Urinary bladder (tissue), 4 donors: Measurements from ENCODE around the gene ROBO1. TPM values are rescaled to one million over a fixed set of nuclear protein-coding genes. Genes with fewer than 3 reads are reported as not detected.
"Not testable (repeated sequence)": the region's sequence is repeated elsewhere in the genome, so short reads cannot be mapped to it uniquely, and the experiment has no call there.

Experiments
- DNase-seq: peaks from one replicate; pipeline ENCODE4 v3.0.0-alpha.2; 2015; ENCODE audit errors: extremely low spot score
- H3K27ac ChIP-seq: one replicate; pipeline ENCODE4 v1.5.1; 2013; ENCODE audit warnings: low read depth, mild to moderate bottlenecking, moderate library complexity
- H3K36me3 ChIP-seq: one replicate; pipeline ENCODE4 v1.6.1; 2013; ENCODE audit warnings: mild to moderate bottlenecking, moderate library complexity; ENCODE audit not compliant: insufficient read depth
- H3K4me1 ChIP-seq: one replicate; pipeline ENCODE4 v1.6.1; 2013; ENCODE audit warnings: mild to moderate bottlenecking, moderate library complexity; ENCODE audit not compliant: insufficient read depth
- H3K4me3 ChIP-seq: one replicate; pipeline ENCODE4 v1.5.1; 2013; ENCODE audit warnings: low read depth, low read length
- whole genome bisulfite sequencing: extraction: QIAGEN DNeasy Blood & Tissue Kit; methylation state at CpG from one replicate; pipeline ENCODE4 v1.1.7; 2013; 5-methylcytosine and 5-hydroxymethylcytosine counted together
- polyA plus RNA-seq: library from polyadenylated mRNA; stranded (reverse); fragments of 200-250 nt; gene quantifications from one replicate; pipeline ENCODE4 v1.2.3, GENCODE V29; 2013
- total RNA-seq: library from RNA; depleted of rRNA; stranded (reverse); fragments of >200 nt; gene quantifications from one replicate; pipeline ENCODE4 v1.2.3, GENCODE V29; 2014
- donor health status: healthy with polysubstance abuse.
- donor health status: healthy.

The ROBO1 gene
- total and polyA plus RNA-seq, 2 donors, result 14.0 to 67.0 TPM

DNA sequence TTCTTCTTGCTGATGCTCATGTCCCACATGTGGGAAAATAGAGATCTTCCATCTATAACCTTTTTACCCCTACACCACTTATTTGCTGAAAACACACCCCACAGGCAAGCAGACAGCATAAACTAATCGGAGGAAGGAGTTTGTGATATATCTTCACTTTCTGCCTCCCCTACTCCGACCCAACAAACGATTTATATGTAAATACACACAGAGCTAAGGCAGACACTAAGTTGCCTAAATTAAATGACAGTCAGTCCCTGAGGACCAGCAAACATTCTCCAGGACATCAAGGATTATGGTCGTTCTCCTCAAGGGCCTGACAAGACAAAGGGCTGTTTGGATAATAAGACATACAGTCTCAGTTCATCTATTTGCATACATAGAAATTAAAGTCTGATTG, 552.5 kb downstream of the ROBO1 start:
- H3K27ac ChIP-seq, result no peak overlapping the region
- no peak overlapping the region for H3K4me3 ChIP-seq
- H3K4me1 ChIP-seq, result no peaks in the 10 kb centered on the region
- no peak for DNase-seq
- 38% methylated on average over 4 of the region's 4 CpGs for WGBS
- no peaks in the 10 kb centered on the region for H3K36me3 ChIP-seq

DNA sequence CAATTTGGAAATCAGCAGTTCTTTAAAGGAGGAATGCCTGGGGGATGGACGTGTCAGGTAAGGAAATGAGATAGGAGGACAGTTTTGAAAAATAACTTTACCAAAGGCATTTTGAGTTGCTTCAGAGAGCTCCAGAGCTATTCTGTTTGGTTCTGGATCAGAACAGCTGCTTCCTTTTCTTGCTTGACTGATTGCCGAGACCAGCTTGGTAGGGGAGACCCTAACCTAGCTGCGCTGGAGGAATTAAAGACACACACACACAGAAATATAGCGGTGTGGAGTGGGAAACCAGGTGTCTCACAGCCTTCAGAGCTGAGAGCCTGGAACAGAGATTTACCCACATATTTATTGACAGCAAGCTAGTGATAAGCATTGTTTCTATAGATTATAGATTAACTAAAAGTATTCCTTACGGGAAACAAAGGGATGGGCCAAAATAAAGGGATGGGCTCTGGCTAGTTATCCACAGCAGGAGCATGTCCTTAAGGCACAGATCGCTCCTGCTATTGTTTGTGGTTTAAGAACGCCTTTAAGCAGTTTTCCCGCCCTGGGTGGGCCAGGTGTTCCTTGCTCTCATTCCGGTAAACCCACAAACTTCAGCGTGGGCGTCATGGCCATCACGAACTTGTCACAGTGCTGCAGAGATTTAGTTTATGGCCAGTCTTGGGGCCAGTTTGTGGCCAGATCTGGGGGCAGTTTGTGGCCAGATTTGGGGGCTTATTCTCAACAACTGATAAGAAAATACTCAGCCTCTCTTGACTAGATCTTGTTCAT, 556.0 kb downstream of the ROBO1 start:
- Histone ChIP-seq H3K27ac (no peak overlapping the region), H3K36me3 (no peaks in the 10 kb centered on the region), H3K4me3 (no peak overlapping the region), H3K4me1 (no peaks in the 10 kb centered on the region)
- WGBS, result 67% methylated on average over 12 of the region's 12 CpGs
- DNase-seq, result no peak

DNA sequence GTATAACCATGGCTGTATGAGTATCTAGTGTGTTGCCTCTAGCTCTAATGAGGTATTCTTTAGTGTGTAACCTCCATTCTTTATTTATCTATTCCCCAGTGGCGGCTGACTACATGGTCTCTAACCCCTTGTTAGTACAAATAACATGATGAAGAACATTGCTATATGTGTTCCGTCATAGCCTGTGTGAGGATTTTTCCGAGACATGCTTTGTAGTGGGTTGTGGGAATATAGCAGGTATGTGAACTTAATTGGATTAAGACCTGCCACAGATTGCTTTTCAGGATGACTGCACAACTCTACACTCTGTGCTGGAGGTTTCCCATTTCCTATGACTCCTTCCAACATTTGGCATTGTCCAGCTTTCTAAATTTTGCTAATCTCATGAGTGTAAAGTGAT, 563.4 kb downstream of the ROBO1 start:
- Histone ChIP-seq H3K36me3 (no peaks in the 10 kb centered on the region), H3K4me3 (no peak overlapping the region), H3K4me1 (no peaks in the 10 kb centered on the region), H3K27ac (no peak overlapping the region)
- no peak for DNase-seq
- WGBS, result 92% methylated on average over 3 of the region's 3 CpGs

DNA sequence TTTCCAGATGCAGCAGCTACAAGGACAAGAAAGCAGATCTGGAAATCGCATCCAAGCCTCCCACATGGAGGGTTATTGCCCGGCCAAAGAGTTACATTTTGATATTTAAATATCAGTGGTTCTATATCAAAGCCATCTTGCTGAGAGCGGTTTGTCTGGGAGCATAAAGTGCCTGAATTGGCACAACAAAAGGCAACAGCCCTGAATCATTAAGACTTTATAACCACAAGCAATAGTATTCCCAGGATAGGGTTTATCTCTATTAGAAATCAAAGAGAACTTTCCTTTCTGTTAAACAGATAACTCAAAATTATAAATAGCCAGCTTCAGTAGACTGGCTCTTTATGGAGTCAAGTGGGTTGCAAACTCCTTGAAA, 564.7 kb downstream of the ROBO1 start:
- Histone ChIP-seq H3K27ac (no peak overlapping the region), H3K36me3 (no peaks in the 10 kb centered on the region), H3K4me1 (no peaks in the 10 kb centered on the region), H3K4me3 (no peak overlapping the region)
- DNase-seq, result no peak
- WGBS, result 31% methylated on average over 3 of the region's 3 CpGs

DNA sequence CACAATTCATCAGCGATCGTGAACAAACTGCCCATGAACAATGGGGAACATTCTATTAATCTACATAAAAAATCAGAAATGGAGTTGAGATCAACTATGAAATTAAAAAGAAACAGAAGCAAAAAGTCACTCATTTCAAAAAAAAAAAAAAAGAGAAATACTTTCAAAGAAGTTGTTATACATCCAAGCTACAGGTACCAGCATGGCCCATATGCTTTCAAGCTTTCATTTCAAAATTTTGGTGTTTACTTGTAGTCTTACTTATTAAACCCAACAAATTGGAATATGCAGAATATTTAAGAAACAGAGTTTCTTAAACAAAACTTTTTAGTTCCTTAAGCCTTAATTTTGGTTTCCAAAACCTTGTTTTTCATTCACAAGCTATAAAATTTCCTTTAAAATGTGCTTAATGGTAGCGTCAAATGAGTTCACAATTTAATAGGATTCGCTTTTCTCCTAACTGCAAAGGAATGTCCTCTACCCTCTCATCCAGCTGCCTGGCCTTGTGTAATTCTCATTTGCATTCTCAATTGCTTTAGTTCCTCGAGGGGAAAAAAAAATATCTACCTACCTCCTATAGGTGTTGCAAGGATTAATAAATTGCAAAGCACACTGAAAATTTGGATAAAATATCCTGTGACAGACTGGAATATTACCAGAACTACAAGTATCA, 565.2 kb downstream of the ROBO1 start:
- H3K4me1 ChIP-seq, result no peaks in the 10 kb centered on the region
- no peak overlapping the region for H3K4me3 ChIP-seq
- H3K27ac ChIP-seq, result no peak overlapping the region
- DNase-seq, result no peak
- no peaks in the 10 kb centered on the region for H3K36me3 ChIP-seq
- 74% methylated on average over 5 of the region's 5 CpGs for WGBS

DNA sequence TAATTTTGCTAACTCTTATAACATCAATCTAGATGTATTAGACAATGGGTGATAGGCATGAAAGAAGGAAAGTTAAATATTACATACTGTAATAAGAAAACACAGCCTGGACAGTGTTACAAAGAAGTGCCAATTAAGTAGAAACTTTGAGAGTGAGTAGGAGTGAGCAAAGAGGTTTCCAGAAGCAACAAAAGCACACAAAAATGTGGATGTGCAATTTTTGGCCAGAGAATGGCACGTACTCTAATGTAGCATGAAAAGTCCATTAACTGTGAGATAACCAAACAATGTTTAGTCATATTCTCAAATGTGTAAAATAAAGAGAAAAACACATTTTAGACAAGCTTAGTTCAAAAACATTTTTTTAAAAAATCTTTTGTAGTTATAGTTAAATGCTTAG, 567.3 kb downstream of the ROBO1 start:
- 65% methylated on average over 1 of the region's 1 CpG for WGBS
- no peak overlapping the region for H3K27ac ChIP-seq
- DNase-seq, result no peak

DNA sequence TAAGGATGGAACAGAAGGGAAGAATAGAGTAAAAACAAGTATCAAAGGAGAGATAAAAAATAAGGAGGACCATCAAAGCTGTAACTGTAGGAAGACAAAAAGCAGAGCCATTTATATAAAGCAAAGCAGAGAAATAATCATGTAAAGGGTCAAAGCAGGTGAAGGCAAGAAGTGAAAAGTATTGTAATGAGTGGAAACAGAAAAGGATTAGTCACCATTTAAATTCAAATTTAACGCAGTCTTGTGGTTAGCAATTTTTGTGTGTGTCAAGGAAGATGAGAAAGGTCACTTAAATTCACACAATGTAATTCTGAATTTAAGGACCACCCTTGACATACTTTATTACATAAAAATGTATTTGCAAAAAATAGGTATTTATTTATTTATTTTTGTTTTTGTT, 567.8 kb downstream of the ROBO1 start:
- 61% methylated on average over 1 of the region's 1 CpG for WGBS
- no peak for DNase-seq

More for the DNA sequence above, 567.3 kb downstream of the ROBO1 start:
- Histone ChIP-seq H3K4me1 (no peaks in the 10 kb centered on the region), H3K36me3 (no peaks in the 10 kb centered on the region), H3K4me3 (no peak overlapping the region)

DNA sequence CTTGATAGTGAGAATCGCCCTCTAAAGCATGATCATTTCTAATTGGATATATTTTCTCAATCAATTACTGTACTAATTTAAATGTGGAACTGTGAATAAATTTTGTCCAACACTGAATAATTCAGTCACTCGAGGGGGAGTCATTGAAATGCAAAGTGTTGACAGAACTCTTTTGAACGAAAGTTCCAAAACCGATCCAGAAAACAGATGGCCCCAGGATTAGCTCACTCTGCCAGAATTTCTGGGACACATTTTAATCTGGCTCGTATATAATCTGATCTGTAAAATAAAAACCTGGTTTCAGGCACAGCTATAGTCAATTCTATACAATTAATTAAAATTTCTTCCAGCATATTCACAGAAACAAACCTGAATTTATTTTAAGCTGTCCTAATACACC, 580.4 kb downstream of the ROBO1 start:
- no peak overlapping the region for H3K27ac ChIP-seq
- H3K4me3 ChIP-seq, result no peak overlapping the region
- H3K36me3 ChIP-seq, result no peaks in the 10 kb centered on the region
- peaks cover 2% of the 10 kb centered on the region for H3K4me1 ChIP-seq
- no peak for DNase-seq
- WGBS, result 48% methylated on average over 5 of the region's 5 CpGs

More for the DNA sequence above, 567.8 kb downstream of the ROBO1 start:
- no peaks in the 10 kb centered on the region for H3K36me3 ChIP-seq
- no peaks in the 10 kb centered on the region for H3K4me1 ChIP-seq
- H3K27ac ChIP-seq, result no peak overlapping the region
- H3K4me3 ChIP-seq, result no peak overlapping the region

DNA sequence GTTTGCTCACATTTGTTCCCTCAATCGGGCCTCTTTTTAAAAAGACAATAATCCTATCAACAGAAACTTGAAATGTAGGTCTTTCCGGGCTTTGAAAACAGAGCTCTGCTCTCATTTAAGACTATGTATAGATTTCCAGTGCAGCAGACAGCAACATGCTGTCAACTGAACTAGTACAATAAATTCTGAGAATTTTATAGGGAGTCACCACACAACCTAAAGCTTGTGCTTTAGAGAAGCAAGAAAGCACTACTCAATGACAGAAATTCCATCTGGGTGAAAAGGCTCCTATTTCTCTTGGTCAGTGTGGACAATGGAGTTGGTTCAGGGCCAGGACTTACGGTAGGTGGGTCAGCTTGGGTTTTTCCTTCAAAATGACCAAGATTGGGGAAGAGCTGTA, 583.5 kb downstream of the ROBO1 start:
- Histone ChIP-seq H3K36me3 (no peaks in the 10 kb centered on the region), H3K27ac (no peak overlapping the region), H3K4me3 (no peak overlapping the region), H3K4me1 (peaks cover 2% of the 10 kb centered on the region)
- 29% methylated on average over 3 of the region's 3 CpGs for WGBS
- DNase-seq, result no peak

DNA sequence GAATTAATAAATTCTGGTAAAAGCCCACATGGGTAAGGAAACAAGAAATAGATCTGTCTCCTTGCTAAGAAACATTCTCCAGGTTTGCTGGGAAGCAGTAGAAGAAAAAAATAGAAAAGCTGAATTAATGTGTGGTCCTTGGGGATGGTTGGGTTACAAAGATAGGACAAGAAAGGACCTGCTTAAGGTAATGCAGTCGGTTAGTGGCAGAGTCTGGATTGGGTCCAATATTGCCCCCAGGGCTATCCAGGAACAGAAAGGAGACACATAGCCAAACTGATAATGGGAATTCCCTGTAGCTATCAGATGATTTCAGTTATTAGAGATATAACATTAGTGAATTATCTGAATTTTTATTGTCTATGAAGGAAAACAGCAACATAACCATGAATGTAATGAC, 584.3 kb downstream of the ROBO1 start:
- Histone ChIP-seq H3K27ac (no peak overlapping the region), H3K4me3 (no peak overlapping the region), H3K36me3 (no peaks in the 10 kb centered on the region), H3K4me1 (peaks cover 2% of the 10 kb centered on the region)
- 82% methylated on average over 1 of the region's 1 CpG for WGBS
- DNase-seq, result no peak

DNA sequence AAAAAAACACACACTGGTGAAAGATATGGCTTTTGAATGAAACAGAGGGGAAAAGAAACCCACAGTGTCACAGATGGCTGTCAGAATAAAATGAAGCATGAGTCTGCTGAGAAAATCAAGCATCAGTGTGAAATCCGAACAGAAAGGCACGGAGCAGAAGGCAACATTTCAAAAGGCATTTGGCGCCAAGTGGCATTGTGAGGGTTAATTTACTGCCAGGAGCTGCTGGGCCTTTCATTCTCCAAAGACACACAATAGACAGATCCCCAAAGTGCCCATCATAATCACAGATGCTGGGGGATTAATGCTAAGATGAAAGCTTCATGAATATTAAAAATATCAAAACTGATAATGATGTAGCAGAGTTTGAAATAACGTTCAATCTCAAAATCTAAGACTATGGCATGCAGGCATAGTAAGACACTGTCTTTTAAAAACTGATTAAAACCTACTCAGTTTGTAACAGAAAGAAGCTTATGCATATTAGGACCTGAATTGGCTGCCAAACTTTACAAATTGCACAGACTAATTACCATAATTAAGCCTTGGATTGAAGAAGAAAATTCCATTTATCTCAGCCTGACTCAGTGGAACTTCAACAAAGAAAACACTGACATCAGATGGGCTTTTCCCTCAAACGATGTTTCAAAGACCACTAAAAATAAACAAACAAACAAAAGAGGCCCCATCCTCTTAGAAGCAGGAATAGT, 589.2 kb downstream of the ROBO1 start:
- no peak for DNase-seq
- no peak overlapping the region for H3K4me3 ChIP-seq
- 72% methylated on average over 5 of the region's 5 CpGs for WGBS
- H3K4me1 ChIP-seq, result no peaks in the 10 kb centered on the region
- no peaks in the 10 kb centered on the region for H3K36me3 ChIP-seq
- H3K27ac ChIP-seq, result no peak overlapping the region

DNA sequence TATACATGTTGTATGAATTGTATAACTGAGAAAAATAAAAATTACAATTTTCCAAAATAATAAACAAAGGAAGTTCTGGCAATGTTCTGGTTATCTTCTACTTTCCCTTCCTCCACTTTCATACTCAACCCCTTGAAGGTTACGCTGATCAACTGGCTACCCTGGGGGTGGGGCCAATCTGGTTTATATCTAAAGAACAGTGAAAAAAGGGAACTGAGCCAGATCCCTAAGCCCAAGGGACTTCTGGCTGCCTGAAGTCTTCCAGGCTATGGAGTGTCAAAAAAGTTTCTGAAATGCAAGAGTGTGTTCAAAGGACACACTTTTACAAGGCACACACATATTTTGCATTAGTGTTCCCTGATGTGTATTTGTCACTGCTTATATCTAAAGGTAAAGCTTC, 591.9 kb downstream of the ROBO1 start:
- DNase-seq, result no peak
- Histone ChIP-seq H3K4me1 (no peaks in the 10 kb centered on the region), H3K27ac (no peak overlapping the region), H3K36me3 (no peaks in the 10 kb centered on the region), H3K4me3 (no peak overlapping the region)
- 48% methylated on average over 1 of the region's 1 CpG for WGBS

DNA sequence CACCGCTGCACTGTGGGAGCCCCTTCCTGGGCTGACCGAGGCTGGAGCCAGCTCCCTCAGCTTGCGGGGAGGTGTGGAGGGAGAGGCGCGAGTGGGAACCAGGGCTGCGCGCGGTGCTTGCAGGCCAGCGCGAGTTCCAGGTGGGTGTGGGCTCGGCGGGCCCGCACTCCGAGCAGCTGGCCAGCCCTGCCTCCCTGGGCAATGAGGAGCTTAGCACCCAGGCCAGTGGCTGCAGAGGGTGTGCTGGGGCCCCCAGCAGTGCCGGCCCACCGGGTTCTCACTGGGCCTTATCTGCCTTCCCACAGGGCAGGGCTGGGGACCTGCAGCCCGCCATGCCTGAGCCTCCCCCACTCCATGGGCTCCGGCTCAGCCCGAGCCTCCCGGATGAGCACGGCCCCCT, 594.5 kb downstream of the ROBO1 start:
- H3K27ac ChIP-seq, H3K36me3 ChIP-seq, H3K4me3 ChIP-seq, H3K4me1 ChIP-seq, DNase-seq: not testable (repeated sequence)
- WGBS, result 95% methylated on average over 21 of the region's 21 CpGs

DNA sequence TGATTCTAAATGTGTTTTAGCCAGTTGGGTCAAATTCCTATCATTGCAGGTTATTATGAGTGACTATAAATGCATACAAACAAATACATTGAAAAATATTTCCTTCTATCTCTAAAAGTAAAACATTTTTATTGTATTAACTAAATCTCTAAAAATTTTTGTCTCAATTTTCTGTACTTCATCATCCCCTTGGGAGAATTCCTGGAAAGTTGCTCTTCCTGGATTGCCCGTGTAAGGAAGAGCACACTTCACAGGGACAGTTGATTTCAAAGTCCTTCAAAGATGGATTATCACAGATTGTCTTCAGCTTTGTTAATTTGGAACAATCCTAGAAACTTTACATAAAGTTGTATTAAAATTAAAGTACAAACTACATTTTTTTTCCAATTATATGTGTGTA, 595.6 kb downstream of the ROBO1 start:
- no peaks in the 10 kb centered on the region for H3K4me1 ChIP-seq
- H3K27ac ChIP-seq, result no peak overlapping the region
- no peak for DNase-seq
- H3K36me3 ChIP-seq, result no peaks in the 10 kb centered on the region
- no peak overlapping the region for H3K4me3 ChIP-seq
- WGBS, result 62% methylated on average over 1 of the region's 1 CpG
